CD8-positive, alpha-beta memory T cell (primary cell): ENCODE results near the gene ARMC9. TPM values are rescaled to one million over a fixed set of nuclear protein-coding genes. Genes with fewer than 3 reads are reported as not detected.

ENCODE experiments used
- CTCF ChIA-PET: fragments of 350-600 bp; sonication (Branson Sonifier 250); formaldehyde crosslinking; loops from one replicate; lab custom pipeline; 2021; ENCODE audit warnings: antibody characterized with exemption; lab: Charles Lee
- POLR2A ChIA-PET: fragments of 350-600 bp; sonication (Branson Sonifier 250); formaldehyde crosslinking; loops from one replicate; lab custom pipeline; 2021; ENCODE audit warnings: antibody characterized with exemption; lab: Charles Lee
- DNase-seq, 5 donors: peaks; one replicate each; pipeline versions ENCODE4 v3.0.0 to v3.0.0-alpha.2; 2020 to 2022; ENCODE audit warnings: mixed read lengths in 1 of 5
- H3K27ac ChIP-seq: one replicate; pipeline ENCODE4 v1.7.0; 2013; ENCODE audit warnings: low read depth, mild to moderate bottlenecking, low read length, moderate library complexity
- H3K27me3 ChIP-seq: 2 replicates; pipeline ENCODE4 v1.7.0; 2013; ENCODE audit warnings: low read length, mild to moderate bottlenecking; ENCODE audit not compliant: insufficient read depth, poor library complexity, severe bottlenecking
- H3K36me3 ChIP-seq: 2 replicates; pipeline ENCODE4 v1.7.0; 2013; ENCODE audit warnings: mild to moderate bottlenecking, low read length, moderate library complexity; ENCODE audit not compliant: insufficient read depth
- H3K4me1 ChIP-seq: 2 replicates; pipeline ENCODE4 v1.7.0; 2013; ENCODE audit warnings: mild to moderate bottlenecking, low read length, moderate library complexity; ENCODE audit not compliant: insufficient read depth
- H3K4me3 ChIP-seq: 2 replicates; pipeline ENCODE4 v1.7.0; 2013; ENCODE audit warnings: mild to moderate bottlenecking, low read length
- H3K9me3 ChIP-seq: 2 replicates; pipeline ENCODE4 v1.7.0; 2013; ENCODE audit warnings: mild to moderate bottlenecking, low read length
- H3K27ac Mint-ChIP-seq, 8 donors: one replicate each; pipeline ENCODE4 v1.8.0; 2020 to 2021; ENCODE audit warnings: mixed read lengths in 8 of 8, mild to moderate bottlenecking in 6 of 8, inconsistent platforms in 3 of 8, moderate library complexity in 3 of 8
- H3K27me3 Mint-ChIP-seq, 2 donors: one replicate each; pipeline ENCODE4 v1.8.0; 2020 to 2021; ENCODE audit warnings: mixed read lengths in 2 of 2, mild to moderate bottlenecking in 1 of 2, moderate library complexity in 1 of 2
- H3K36me3 Mint-ChIP-seq, 3 donors: one replicate each; pipeline ENCODE4 v1.8.0; 2020 to 2021; ENCODE audit warnings: mixed read lengths in 3 of 3, inconsistent platforms in 1 of 3, mild to moderate bottlenecking in 1 of 3
- H3K4me1 Mint-ChIP-seq, 3 donors: one replicate each; pipeline ENCODE4 v1.8.0; 2020 to 2021; ENCODE audit warnings: mixed read lengths in 3 of 3, inconsistent platforms in 1 of 3, mild to moderate bottlenecking in 1 of 3
- H3K4me3 Mint-ChIP-seq, 7 donors: one replicate each; pipeline ENCODE4 v1.8.0; 2020 to 2021; ENCODE audit warnings: mixed read lengths in 7 of 7, mild to moderate bottlenecking in 6 of 7, moderate library complexity in 4 of 7, inconsistent platforms in 2 of 7
- H3K9me3 Mint-ChIP-seq, 5 donors: one replicate each; pipeline ENCODE4 v1.8.0; 2020 to 2022; ENCODE audit warnings: mixed read lengths in 5 of 5, mild to moderate bottlenecking in 3 of 5, moderate library complexity in 2 of 5, inconsistent platforms in 1 of 5
- polyA plus RNA-seq: library from polyadenylated mRNA; unstranded; fragments of 300-500 nt; fragmentation: Illumina TruSeq; gene quantifications from one replicate; pipeline ENCODE4 v1.2.3, GENCODE V29; 2021
- total RNA-seq, 2 experiments: library from RNA; stranded (reverse); gene quantifications; one replicate each; pipeline ENCODE4 v1.2.3, GENCODE V29; 2021

The ARMC9 gene
- total and polyA plus RNA-seq, 3 experiments from 2014 or later = 1.0 to 6.4 (median 5.3) TPM

DNA sequence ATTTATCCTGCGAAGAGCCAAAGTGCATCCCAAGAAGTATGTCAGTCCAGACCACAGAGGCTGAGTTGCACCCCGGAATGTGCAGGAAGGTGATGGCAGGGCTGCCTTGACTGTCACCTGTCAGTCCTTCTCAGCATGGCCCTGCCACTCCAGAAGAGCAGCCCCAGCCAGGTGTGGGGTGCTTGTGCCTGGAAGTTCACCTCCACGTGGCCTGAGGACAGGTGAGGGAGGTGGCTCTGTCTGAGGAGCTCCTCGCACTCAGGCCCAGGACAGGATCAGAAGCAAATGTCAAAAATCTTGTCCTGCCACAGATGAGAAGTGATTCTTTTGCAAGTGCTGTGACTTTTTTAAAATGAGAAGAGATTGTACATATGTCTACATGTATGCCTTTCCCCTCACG lies 165.6 kb downstream of the ARMC9 start:
- Mint-ChIP-seq H3K4me3 (no peak overlapping the region), H3K9me3 (no peaks in the 10 kb centered on the region), H3K27me3 (peaks cover 0 to 2% of the 10 kb centered on the region in 2 donors), H3K36me3 (no peaks in the 10 kb centered on the region), H3K27ac (peak overlapping the region in 1 of 8 donors; percentile 14), H3K4me1 (peaks cover 11 to 18% (median 16%) of the 10 kb centered on the region in 3 donors)
- Histone ChIP-seq H3K27ac (no peak overlapping the region), H3K4me3 (no peak overlapping the region), H3K9me3 (no peaks in the 10 kb centered on the region), H3K27me3 (no peaks in the 10 kb centered on the region), H3K4me1 (no peaks in the 10 kb centered on the region), H3K36me3 (no peaks in the 10 kb centered on the region)
- DNase-seq = no peak
- ChIA-PET POLR2A (no interaction called here), CTCF (no interaction called here)

GRCh38 chr2:231364961-231365810 lies 166.8 kb downstream of the ARMC9 start:
- H3K4me1 ChIP-seq = no peaks in the 10 kb centered on the region
- H3K36me3 ChIP-seq = no peaks in the 10 kb centered on the region
- H3K27ac ChIP-seq = no peak overlapping the region
- no peaks in the 10 kb centered on the region for H3K27me3 ChIP-seq
- no peaks in the 10 kb centered on the region for H3K9me3 Mint-ChIP-seq
- peaks cover 11 to 18% (median 16%) of the 10 kb centered on the region in 3 donors for H3K4me1 Mint-ChIP-seq
- POLR2A ChIA-PET = no interaction called here
- no peaks in the 10 kb centered on the region for H3K36me3 Mint-ChIP-seq
- no peaks in the 10 kb centered on the region for H3K9me3 ChIP-seq
- H3K4me3 Mint-ChIP-seq = no peak overlapping the region
- CTCF ChIA-PET = no interaction called here
- peaks cover 0 to 2% of the 10 kb centered on the region in 2 donors for H3K27me3 Mint-ChIP-seq
- H3K27ac Mint-ChIP-seq = no peak overlapping the region
- no peak overlapping the region for H3K4me3 ChIP-seq
- no peak for DNase-seq

GRCh38 chr2:231367178-231367577 lies 168.7 kb downstream of the ARMC9 start:
- H3K4me3 Mint-ChIP-seq = no peak overlapping the region
- H3K4me3 ChIP-seq = no peak overlapping the region
- no peak overlapping the region for H3K27ac ChIP-seq
- H3K27me3 ChIP-seq = no peaks in the 10 kb centered on the region
- no peaks in the 10 kb centered on the region for H3K9me3 Mint-ChIP-seq
- ChIA-PET POLR2A (no interaction called here), CTCF (no interaction called here)
- H3K27ac Mint-ChIP-seq = no peak overlapping the region
- H3K9me3 ChIP-seq = no peaks in the 10 kb centered on the region
- H3K36me3 ChIP-seq = no peaks in the 10 kb centered on the region
- H3K27me3 Mint-ChIP-seq = peaks cover 0 to 2% of the 10 kb centered on the region in 2 donors
- H3K36me3 Mint-ChIP-seq = no peaks in the 10 kb centered on the region
- no peak for DNase-seq
- H3K4me1 ChIP-seq = no peaks in the 10 kb centered on the region
- H3K4me1 Mint-ChIP-seq = peaks cover 9 to 11% (median 10%) of the 10 kb centered on the region in 3 donors

- Histone ChIP-seq H3K4me3 (no peak overlapping the region), H3K27ac (no peak overlapping the region), H3K27me3 (no peaks in the 10 kb centered on the region), H3K4me1 (no peaks in the 10 kb centered on the region), H3K36me3 (no peaks in the 10 kb centered on the region), H3K9me3 (no peaks in the 10 kb centered on the region)
- Mint-ChIP-seq H3K27me3 (peaks cover 0 to 1% of the 10 kb centered on the region in 2 donors), H3K27ac (no peak overlapping the region), H3K4me3 (no peak overlapping the region), H3K4me1 (no peaks in the 10 kb centered on the region), H3K36me3 (no peaks in the 10 kb centered on the region), H3K9me3 (no peaks in the 10 kb centered on the region)
- DNase-seq = peak in 1 of 5 donors; percentile 39
- ChIA-PET CTCF (no interaction called here), POLR2A (no interaction called here)
Measured at GRCh38 chr2:231369580-231370428, 171.4 kb downstream of the ARMC9 start.

DNA sequence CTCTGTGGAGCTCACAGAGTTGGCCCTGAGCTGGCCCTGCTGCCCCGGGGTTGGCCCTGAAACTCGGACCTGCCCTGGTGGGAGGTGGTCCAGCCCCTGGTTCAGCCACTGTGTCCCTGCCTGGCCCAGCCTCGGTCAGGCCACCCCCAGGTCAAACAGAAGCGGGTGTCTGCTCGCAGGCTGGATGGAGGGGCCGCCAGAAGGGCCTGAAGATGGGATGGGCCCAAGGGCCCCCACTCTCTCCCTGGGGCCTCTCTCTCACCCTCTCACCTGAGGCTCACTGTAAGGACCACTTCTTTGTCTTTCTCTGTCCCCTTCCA lies 172.0 kb downstream of the ARMC9 start:
- Mint-ChIP-seq H3K4me3 (no peak overlapping the region), H3K9me3 (no peaks in the 10 kb centered on the region), H3K27me3 (no peaks in the 10 kb centered on the region), H3K4me1 (no peaks in the 10 kb centered on the region), H3K36me3 (no peaks in the 10 kb centered on the region), H3K27ac (no peak overlapping the region)
- Histone ChIP-seq H3K4me1 (no peaks in the 10 kb centered on the region), H3K27me3 (no peaks in the 10 kb centered on the region), H3K36me3 (no peaks in the 10 kb centered on the region), H3K27ac (no peak overlapping the region), H3K9me3 (no peaks in the 10 kb centered on the region), H3K4me3 (no peak overlapping the region)
- peak in 1 of 5 donors; percentile 26 for DNase-seq
- POLR2A ChIA-PET = no interaction called here
- CTCF ChIA-PET = no interaction called here

- CTCF ChIA-PET = no interaction called here
- Mint-ChIP-seq H3K4me3 (no peak overlapping the region), H3K36me3 (no peaks in the 10 kb centered on the region), H3K27ac (no peak overlapping the region), H3K27me3 (no peaks in the 10 kb centered on the region), H3K4me1 (no peaks in the 10 kb centered on the region), H3K9me3 (no peaks in the 10 kb centered on the region)
- Histone ChIP-seq H3K9me3 (no peaks in the 10 kb centered on the region), H3K27ac (no peak overlapping the region), H3K4me3 (no peak overlapping the region), H3K36me3 (no peaks in the 10 kb centered on the region), H3K4me1 (no peaks in the 10 kb centered on the region), H3K27me3 (no peaks in the 10 kb centered on the region)
- DNase-seq = peak in 1 of 5 donors; percentile 48
- POLR2A ChIA-PET = no interaction called here
Measured at GRCh38 chr2:231370749-231371429, 172.5 kb downstream of the ARMC9 start.

DNA sequence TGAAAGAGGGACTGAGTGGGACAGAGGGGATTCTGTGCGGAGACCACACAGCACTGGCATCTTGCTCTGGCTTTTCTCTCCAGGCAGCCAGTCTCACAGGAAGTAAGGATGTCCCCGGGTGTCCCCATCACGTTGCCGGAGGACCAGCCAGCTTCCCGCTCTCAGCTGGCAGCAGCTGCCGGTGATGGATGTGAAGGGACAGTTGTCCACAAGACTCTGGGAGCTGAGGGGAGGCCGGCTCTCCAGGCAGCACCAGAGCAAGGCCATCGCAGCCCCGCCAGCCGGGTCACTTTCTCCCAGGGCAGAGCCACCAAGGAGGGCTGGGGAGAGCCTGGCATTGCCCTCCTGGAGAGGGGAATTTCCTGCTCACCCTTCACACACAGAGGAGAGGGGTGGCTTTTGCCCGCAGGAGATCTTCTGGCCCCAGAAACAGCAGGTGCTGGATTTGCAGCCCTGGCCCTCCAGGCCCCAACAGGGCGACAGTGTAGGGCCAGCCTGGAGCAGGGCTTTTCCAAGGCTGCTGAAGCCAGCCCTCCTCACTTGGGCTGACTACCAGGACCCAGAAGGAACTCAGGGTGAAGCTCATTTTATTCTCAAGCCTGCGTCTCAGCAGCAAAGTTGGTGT lies 173.1 kb downstream of the ARMC9 start:
- no peak overlapping the region for H3K4me3 Mint-ChIP-seq
- CTCF ChIA-PET = interaction anchor here (1.2 kb wide), 1 partner anchor 24 kb away, joined by 3 read pairs; no protein-coding TSS in a partner anchor
- H3K4me1 ChIP-seq = no peaks in the 10 kb centered on the region
- no peaks in the 10 kb centered on the region for H3K27me3 ChIP-seq
- DNase-seq = peak in 1 of 5 donors; percentile 34
- no peak overlapping the region for H3K27ac ChIP-seq
- no peak overlapping the region for H3K4me3 ChIP-seq
- no peaks in the 10 kb centered on the region for H3K9me3 Mint-ChIP-seq
- H3K4me1 Mint-ChIP-seq = no peaks in the 10 kb centered on the region
- no peaks in the 10 kb centered on the region for H3K36me3 Mint-ChIP-seq
- POLR2A ChIA-PET = interaction anchor here (0.6 kb wide), 1 partner anchor 81 kb away, joined by 3 read pairs; no protein-coding TSS in a partner anchor
- no peaks in the 10 kb centered on the region for H3K27me3 Mint-ChIP-seq
- H3K36me3 ChIP-seq = no peaks in the 10 kb centered on the region
- no peaks in the 10 kb centered on the region for H3K9me3 ChIP-seq
- no peak overlapping the region for H3K27ac Mint-ChIP-seq
